GM19240 (cell line): ENCODE results near the gene PROX1.

Experiments used
- DNase-seq: peaks from one replicate; pipeline ENCODE4 v3.0.0; 2011; ENCODE audit warnings: low spot score; ENCODE audit not compliant: insufficient read length

The PROX1 gene, protein sequence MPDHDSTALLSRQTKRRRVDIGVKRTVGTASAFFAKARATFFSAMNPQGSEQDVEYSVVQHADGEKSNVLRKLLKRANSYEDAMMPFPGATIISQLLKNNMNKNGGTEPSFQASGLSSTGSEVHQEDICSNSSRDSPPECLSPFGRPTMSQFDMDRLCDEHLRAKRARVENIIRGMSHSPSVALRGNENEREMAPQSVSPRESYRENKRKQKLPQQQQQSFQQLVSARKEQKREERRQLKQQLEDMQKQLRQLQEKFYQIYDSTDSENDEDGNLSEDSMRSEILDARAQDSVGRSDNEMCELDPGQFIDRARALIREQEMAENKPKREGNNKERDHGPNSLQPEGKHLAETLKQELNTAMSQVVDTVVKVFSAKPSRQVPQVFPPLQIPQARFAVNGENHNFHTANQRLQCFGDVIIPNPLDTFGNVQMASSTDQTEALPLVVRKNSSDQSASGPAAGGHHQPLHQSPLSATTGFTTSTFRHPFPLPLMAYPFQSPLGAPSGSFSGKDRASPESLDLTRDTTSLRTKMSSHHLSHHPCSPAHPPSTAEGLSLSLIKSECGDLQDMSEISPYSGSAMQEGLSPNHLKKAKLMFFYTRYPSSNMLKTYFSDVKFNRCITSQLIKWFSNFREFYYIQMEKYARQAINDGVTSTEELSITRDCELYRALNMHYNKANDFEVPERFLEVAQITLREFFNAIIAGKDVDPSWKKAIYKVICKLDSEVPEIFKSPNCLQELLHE

DNA sequence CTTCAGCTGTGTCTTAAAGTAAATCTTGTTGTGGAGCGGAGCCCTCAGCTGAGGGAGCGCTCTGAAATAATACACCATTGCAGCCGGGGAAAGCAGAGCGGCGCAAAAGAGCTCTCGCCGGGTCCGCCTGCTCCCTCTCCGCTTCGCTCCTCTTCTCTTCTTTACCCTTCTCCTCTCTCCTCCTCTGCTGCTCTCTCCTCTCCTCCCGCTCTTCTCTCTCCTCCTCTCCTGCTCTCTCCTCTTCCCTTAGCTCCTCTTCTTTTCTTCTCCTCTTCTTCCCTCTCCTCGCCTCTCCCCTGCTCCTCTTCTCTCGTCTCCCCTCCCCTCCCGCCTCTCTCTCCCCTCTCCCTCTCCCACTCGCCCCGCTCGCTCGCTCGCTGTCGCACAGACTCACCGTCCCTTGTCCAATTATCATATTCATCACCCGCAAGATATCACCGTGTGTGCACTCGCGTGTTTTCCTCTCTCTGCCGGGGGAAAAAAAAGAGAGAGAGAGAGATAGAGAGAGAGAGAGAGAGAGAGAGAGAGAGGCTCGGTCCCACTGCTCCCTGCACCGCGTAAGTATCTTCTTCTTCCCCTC, at the start of gene PROX1:
TSS of gene PROX1 (plus strand) at position 47 of the 580 bp plus-strand sequence. CDS start 8,563 bp downstream, outside the sequence.
- DNase-seq: no peak

GRCh38 chr1:213938776-213939175, 49.0 kb upstream of the PROX1 start:
- no peak for DNase-seq

DNA sequence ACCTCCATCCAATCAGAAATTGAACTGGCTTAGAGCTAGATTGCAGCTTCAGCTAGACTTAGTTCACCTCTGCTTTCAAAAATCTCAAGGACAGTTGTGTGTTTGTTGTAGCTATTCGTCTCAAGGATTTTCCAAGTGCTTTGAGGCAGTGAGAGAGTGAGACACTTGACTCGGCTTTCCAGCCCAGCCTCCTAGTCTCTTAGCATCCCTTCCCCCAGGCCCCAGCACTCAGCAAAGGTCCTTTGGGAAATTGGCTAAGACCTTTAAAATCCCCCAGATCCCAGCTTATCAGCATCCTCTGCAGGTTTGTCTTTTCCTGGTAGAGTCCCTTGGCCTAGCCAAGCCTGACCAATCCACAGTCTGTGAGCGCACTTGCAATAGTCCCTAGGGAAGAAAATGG, 47.9 kb upstream of the PROX1 start:
- no peak for DNase-seq

DNA sequence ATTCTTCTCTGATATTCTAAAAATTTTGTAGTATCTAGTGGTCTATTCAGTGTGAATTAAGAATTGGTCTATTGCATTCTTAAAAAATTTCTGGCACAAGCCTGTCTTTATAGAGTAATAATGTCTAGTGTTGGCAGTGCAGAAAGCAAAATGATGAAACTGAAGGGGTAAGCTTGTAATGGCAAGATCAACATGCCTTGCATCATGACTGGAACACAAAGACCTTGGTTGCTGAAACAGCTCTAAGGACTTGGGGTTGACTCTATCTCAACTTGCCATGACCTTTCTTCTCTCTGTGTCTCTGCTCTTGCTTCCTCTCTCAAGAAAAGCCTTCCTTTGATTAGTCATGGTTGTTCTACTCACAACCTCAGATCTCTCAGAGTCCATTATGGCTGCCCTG, 46.8 kb upstream of the PROX1 start:
- DNase-seq: no peak

DNA sequence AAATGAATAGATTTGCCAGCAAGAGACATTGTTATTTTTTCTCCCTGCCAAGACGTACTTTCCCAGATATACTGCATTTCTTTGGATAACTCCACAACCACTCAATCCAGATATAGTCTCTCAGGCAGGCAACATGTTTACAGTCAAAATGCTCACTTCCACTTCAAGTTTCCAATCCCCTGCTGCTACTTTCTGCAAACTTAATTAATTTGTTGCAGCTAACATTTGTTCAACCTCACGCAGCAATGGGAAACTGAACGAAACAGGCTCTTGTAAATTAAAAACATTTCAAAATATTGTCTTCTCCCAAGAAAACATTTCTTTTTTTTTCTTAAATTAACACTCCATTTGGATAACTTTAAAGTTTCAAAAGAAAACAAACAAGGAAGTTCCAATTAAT, 45.7 kb upstream of the PROX1 start:
- DNase-seq: no peak

GRCh38 chr1:213947200-213947801, 40.5 kb upstream of the PROX1 start:
- no peak for DNase-seq

- DNase-seq: no peak
Measured at GRCh38 chr1:213951876-213952275, 35.9 kb upstream of the PROX1 start.

DNA sequence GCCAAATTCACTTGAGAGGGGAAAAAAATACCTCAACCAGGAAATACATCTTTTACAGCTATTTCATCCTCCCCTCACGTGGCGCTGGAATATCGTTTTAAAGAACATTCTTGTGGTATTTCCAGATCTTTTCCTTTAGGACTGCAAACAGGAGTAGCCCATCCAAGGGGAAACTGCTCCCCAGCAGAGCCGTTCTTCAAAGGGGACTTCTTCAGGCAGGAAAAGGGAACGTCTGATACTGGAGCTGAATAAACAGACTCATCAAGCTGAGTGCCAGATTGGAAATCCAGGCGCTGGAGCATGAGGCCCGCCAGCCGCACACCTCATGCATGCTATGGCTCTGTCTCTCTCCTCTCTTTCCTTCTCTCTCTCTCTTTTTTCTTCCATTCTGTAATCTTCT, 34.0 kb upstream of the PROX1 start:
- DNase-seq: no peak

GRCh38 chr1:213956295-213956770, 31.4 kb upstream of the PROX1 start:
- no peak for DNase-seq

DNA sequence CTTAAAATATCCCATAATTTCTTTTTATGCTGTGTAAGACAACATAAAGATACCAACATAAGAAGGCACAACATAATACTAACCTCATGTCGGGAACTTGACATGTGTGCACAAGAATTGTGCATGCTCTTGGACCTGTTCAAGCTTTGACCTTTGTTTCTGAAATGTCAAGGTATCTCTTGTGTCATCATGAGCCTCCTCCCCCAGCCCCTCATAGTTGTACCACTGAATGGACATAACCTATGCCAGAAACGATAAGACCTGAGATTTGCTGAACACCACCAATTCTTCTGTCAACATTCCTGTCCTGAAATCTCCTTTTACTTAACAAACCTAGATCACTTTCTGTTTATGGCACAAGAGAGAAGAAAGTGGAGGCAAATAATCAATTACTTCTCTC, 29.4 kb upstream of the PROX1 start:
- no peak for DNase-seq

- DNase-seq: no peak
Measured at GRCh38 chr1:213960963-213961362, 26.8 kb upstream of the PROX1 start.

- DNase-seq: no peak
Measured at GRCh38 chr1:213962508-213962907, 25.3 kb upstream of the PROX1 start.

DNA sequence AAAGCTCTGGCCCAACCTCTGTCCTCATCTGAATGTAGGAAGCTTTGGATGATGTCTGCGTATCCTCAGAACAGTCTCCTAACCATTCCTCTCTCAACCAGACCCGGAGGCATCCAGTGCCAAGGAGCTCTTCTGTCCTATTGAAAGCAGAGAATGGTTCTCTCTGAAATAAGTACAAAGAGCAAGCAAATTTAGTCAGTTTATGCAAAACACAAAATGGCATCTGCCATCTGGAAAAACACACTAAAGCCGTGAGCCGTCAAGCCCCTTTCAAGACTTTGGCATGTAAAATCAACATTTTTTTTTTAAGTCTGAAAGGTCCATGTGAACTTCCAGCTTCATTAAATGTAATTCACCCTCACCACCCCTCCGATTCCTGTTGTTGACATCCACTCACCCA, 21.7 kb upstream of the PROX1 start:
- no peak for DNase-seq

GRCh38 chr1:213968146-213968825, 19.5 kb upstream of the PROX1 start:
- no peak for DNase-seq

DNA sequence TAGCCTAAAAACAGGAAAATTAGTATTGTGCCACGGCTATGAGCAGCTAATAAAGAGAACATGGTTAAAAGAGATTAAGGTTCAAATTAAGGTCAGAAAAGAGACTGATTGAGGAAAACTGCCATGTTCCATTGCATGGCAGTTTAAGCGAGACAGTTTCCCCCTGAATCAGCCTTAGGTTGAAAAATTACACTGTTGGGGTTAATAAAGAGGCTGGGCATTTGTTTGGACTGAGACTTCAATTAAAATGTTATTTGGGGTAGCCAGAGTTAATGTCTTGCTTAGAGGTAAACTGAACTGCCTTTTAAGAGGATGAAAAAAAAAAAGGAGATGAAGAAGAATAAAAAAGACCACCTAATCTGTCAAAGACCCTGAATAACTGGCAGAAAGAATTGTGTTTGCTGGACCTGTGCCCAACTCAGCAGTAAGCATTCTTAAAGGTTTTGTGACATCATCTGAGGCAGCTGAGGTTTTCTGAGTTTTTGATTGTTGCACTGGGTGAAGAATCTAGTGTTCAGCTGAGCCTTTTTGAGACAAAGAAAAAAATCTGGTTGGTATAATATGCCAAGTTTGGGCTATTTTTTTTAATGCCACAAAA, 17.7 kb upstream of the PROX1 start:
- no peak for DNase-seq

- DNase-seq: no peak
Measured at GRCh38 chr1:213972141-213972540, 15.6 kb upstream of the PROX1 start.

GRCh38 chr1:213973129-213973528, 14.6 kb upstream of the PROX1 start:
- no peak for DNase-seq

GRCh38 chr1:213976665-213977485, 10.9 kb upstream of the PROX1 start:
- DNase-seq: no peak

DNA sequence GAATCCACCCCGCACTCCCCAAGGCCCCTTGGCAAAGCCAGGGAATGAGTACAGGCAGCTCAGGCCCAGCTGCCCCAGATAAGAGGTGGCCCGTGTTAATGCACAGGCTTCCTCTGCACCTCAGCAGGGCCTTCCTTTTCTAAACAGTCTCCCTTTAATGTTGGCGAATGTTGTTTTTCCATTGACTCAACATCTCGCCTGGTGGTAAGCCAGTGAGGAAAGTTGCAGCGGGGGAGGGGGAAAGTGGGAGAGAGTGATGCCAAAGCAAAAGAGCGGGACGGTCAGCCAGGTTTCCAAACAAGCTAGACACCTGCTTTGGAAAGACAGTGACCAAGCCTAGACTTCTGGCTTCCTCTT, 10.3 kb upstream of the PROX1 start:
- no peak for DNase-seq

DNA sequence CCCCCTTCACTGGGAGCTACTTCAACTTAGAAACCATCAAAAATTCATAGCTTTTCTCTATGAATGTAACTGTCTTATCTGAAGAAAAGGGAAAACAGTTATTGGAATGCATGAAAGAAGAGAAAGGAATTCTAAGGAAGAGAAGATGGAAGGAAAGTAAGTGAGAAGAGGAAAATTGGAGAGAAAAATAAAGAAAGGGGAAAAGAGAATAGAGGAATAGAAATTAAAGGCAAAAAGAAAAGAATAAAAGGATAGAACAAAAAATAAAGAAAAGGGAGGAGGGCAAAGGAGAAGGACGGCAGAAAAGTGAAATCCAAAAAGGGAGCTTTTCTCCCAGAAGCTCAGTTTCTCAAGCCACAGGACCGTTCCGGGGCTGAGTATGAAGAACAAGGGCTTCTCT, 9.9 kb upstream of the PROX1 start:
- no peak for DNase-seq
